ENCODE measurements around the gene ZNF362. TPM values are rescaled to one million over a fixed set of nuclear protein-coding genes. Genes with fewer than 3 reads are reported as not detected.

ZNF362 gene
- total RNA-seq, 2 experiments from 2014 or later = 8.7 to 12.9 TPM

- H3K9me3 Mint-ChIP-seq = no peaks in the 10 kb centered on the region
- intact Hi-C loops (cut with micrococcal nuclease) = loop anchor here (2.0 to 5.0 kb wide), 5 partner anchors 51 to 696 kb away; partner anchors contain the start of genes RBBP4, ZBTB8OS, ZNF362 and ZSCAN20
Observed at GRCh38 chr1:33348676-33349080, 92.4 kb downstream of the ZNF362 start.

GRCh38 chr1:33349081-33349759 lies 92.9 kb downstream of the ZNF362 start:
- intact Hi-C loops (cut with micrococcal nuclease) = loop anchor here (2.0 to 5.0 kb wide), 5 partner anchors 52 to 697 kb away; partner anchors contain the start of genes RBBP4, ZBTB8OS, ZNF362 and ZSCAN20
- no peaks in the 10 kb centered on the region for H3K9me3 Mint-ChIP-seq

More at GRCh38 chr1:33348676-33349080, 92.4 kb downstream of the ZNF362 start:
- POLR2A ChIA-PET = interaction anchor here (1.5 kb wide), 1 partner anchor 10 kb away, joined by 6 read pairs; no protein-coding TSS in a partner anchor
- H3K27me3 Mint-ChIP-seq = no peaks in the 10 kb centered on the region
- peaks cover 47% of the 10 kb centered on the region for H3K4me1 Mint-ChIP-seq (ENCODE audit: low read depth)
- peaks cover 12% of the 10 kb centered on the region for H3K36me3 Mint-ChIP-seq
- H3K27ac Mint-ChIP-seq = peak overlapping the region; percentile 88
- DNase-seq = peak; percentile 49
- CTCF ChIA-PET = interaction anchor here (2.2 kb wide), 1 partner anchor 53 kb away, joined by 5 read pairs; no protein-coding TSS in a partner anchor
- peak overlapping the region; percentile 82 for H3K4me3 Mint-ChIP-seq

GRCh38 chr1:33349778-33350610 lies 93.7 kb downstream of the ZNF362 start:
- DNase-seq = peak; percentile 84
- intact Hi-C loops (cut with micrococcal nuclease) = loop anchor here (2.0 to 5.0 kb wide), 5 partner anchors 53 to 698 kb away; partner anchors contain the start of genes RBBP4, ZBTB8OS, ZNF362 and ZSCAN20
- Mint-ChIP-seq H3K4me3 (peak overlapping the region; percentile 91), H3K27me3 (no peaks in the 10 kb centered on the region), H3K36me3 (peaks cover 12% of the 10 kb centered on the region), H3K27ac (peak overlapping the region; percentile 94), H3K9me3 (no peaks in the 10 kb centered on the region), H3K4me1 (ENCODE audit: low read depth) (peaks cover 46% of the 10 kb centered on the region)
- POLR2A ChIA-PET = interaction anchor here (1.0 to 1.5 kb wide), 4 partner anchors 11 to 123 kb away, joined by 3 to 6 read pairs (median 4); partner anchors contain the start of gene ZSCAN20
- CTCF ChIA-PET = interaction anchor here (1.4 to 1.6 kb wide), 2 partner anchors 16 to 55 kb away, joined by 4 to 7 read pairs; no protein-coding TSS in a partner anchor

More at GRCh38 chr1:33349081-33349759, 92.9 kb downstream of the ZNF362 start:
- Mint-ChIP-seq H3K4me3 (peak overlapping the region; percentile 82), H3K27me3 (no peaks in the 10 kb centered on the region), H3K27ac (peak overlapping the region; percentile 88), H3K4me1 (ENCODE audit: low read depth) (peaks cover 47% of the 10 kb centered on the region), H3K36me3 (peaks cover 12% of the 10 kb centered on the region)
- ChIA-PET POLR2A (interaction anchor here (1.0 to 1.5 kb wide), 4 partner anchors 10 to 124 kb away, joined by 3 to 6 read pairs (median 4); partner anchors contain the start of gene ZSCAN20), CTCF (interaction anchor here (1.6 to 2.2 kb wide), 2 partner anchors 54 kb away, joined by 5 to 7 read pairs; no protein-coding TSS in a partner anchor)
- peak; percentile 62 for DNase-seq

Small RNAs within 50 kb of the gene (microRNA-seq; reads per million reads assigned to microRNA genes)
- 5.9 reads per million, percentile 20 among the genes with 10 or more reads in this experiment for gene MIR3605 (ENCODE audit: borderline microRNAs expressed, borderline number of aligned reads, borderline replicate concordance)

Other genes with a start within 250 kb of the ZNF362 start
- gene AK2, start 219.6 kb upstream of the ZNF362 start, total RNA-seq = 100 to 1,000 TPM; 325 to 328 TPM
- 1 to 10 TPM; 2.5 to 2.9 TPM for gene AZIN2, start 175.3 kb upstream of the ZNF362 start, total RNA-seq
- gene TRIM62, start 74.4 kb upstream of the ZNF362 start, total RNA-seq = 1 to 10 TPM; 3.6 to 3.9 TPM
- gene A3GALT2, start 64.6 kb downstream of the ZNF362 start, total RNA-seq = not detected
- gene PHC2, start 174.6 kb downstream of the ZNF362 start, total RNA-seq = 10 to 100 TPM; 21.4 to 22.5 TPM
- 1 to 10 TPM; 3.8 to 4.1 TPM for gene ZSCAN20, start 216.2 kb downstream of the ZNF362 start, total RNA-seq